PFSK-1 (cell line): ENCODE measurements around the gene LTBP1.

Source experiments
- POLR2AphosphoS5 ChIP-seq: IDR thresholded peaks from 2 replicates; pipeline ENCODE4 v1.6.1; 2012; ENCODE audit warnings: low read depth, mild to moderate bottlenecking, control low read depth, low read length, moderate library complexity
- REST ChIP-seq, 2 experiments: IDR thresholded peaks; 2 replicates each; pipeline versions ENCODE4 v1.6.1 to v1.8.0; 2011 to 2012; ENCODE audit warnings: low read depth in 2 of 2, low read length in 2 of 2, control low read depth in 1 of 2, inconsistent platforms in 1 of 2, mild to moderate bottlenecking in 1 of 2, moderate library complexity in 1 of 2; ENCODE audit not compliant: insufficient read depth in 1 of 2

GRCh38 chr2:33342171-33342570, 395.4 kb downstream of the LTBP1 start:
- TF ChIP-seq POLR2AphosphoS5, result no peak
- no peak for TF ChIP-seq REST (IDR thresholded peaks at IDR 0.05; ENCODE audit: insufficient read depth in 1 of 2, low read depth in 2 of 2, low read length in 2 of 2)
